Measurements from ENCODE around the gene ZNF431. TPM values are rescaled to one million over a fixed set of nuclear protein-coding genes. Genes with fewer than 3 reads are reported as not detected.
A peak's percentile ranks its signal among the peaks of the same experiment; 100 is the strongest.

Gene ZNF431
- 1.5 and 4.3 TPM in 2 replicates for total RNA-seq
- polyA plus RNA-seq = 3.0 and 3.7 TPM in 2 replicates
- 2.9 and 3.8 TPM in 2 replicates for polyA plus RNA-seq (2012)
- polyA minus RNA-seq (ENCODE audit: low replicate concordance) = 5.3 and 10.4 TPM in 2 replicates

DNA sequence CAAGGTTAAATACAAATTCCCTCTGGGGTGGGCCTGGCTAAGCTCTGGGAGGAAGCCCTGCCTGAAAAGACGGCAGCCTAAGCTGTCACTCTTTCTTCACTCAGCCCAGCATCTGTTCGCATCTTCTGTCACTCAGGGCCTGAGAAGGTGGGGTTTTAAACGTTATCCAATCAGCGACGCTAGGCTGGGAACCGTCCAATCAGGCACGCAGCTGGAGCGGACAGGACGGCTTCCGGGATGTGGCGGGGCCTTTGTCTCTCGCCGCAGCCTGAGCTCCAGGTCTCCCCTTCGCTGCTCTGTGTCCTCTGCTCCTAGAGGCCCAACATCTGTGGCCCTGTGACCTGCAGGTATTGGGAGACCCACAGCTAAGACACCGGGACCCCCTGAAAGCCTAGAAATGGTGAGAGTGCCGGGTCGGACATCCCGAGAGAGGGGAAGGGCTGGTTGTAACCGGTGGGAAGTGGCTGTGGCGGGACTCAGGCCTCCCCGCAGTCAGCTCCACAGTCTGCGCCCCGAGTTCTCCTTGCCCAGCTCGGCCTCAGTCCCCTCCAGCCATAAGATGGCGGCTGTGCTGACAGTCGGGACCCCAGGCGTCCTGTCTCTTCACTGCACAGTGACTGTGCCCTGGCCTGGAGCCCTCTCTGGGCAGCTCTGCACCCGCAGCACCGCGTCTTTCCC lies at the start of gene ZNF431:
ZNF431 (plus strand) TSS at position 254 of the 678 bp plus-strand sequence; CDS start at position 398, 144 bp downstream.
- Histone ChIP-seq H3K9ac (ENCODE audit: insufficient read depth, low read length) (peak within 1 kb of the TSS; percentile 84), H3K4me1 (ENCODE audit: control insufficient read depth, extremely low read depth, insufficient read depth, low read length) (no peaks in the 10 kb centered on the region), H4K20me1 (ENCODE audit: control insufficient read depth, extremely low read depth, insufficient read depth, low read length) (no peaks in the 10 kb centered on the region), H3K9me3 (ENCODE audit: control insufficient read depth, insufficient read depth, low read depth, low read length) (no peaks in the 10 kb centered on the region), H3K27ac (ENCODE audit: insufficient read depth, low read length) (peak within 1 kb of the TSS; percentile 89), H3K36me3 (ENCODE audit: control insufficient read depth, insufficient read depth, low read length) (no peaks in the 10 kb centered on the region), H3K79me2 (ENCODE audit: control insufficient read depth, insufficient read depth, low read length) (peaks cover 11% of the 10 kb centered on the region), H2AFZ (ENCODE audit: low read length) (peak within 1 kb of the TSS; percentile 74), H3K4me2 (ENCODE audit: extremely low read depth, insufficient read depth, low read length) (peak within 1 kb of the TSS; percentile 53), H3K4me3 (replicated peaks in 1 of 4; ENCODE audit: control extremely low read depth in 1 of 4, insufficient read depth in 1 of 4, low read depth in 3 of 4, low read length in 4 of 4) (peak within 1 kb of the TSS; percentile 70 to 92 (median 77)), H3K27me3 (ENCODE audit: control insufficient read depth, insufficient read depth, low read length) (no peaks in the 10 kb centered on the region)
- peak; percentile 92 to 93 for DNase-seq (ENCODE audit: low read depth in 2 of 2)
- TF ChIP-seq, protein P1, sequence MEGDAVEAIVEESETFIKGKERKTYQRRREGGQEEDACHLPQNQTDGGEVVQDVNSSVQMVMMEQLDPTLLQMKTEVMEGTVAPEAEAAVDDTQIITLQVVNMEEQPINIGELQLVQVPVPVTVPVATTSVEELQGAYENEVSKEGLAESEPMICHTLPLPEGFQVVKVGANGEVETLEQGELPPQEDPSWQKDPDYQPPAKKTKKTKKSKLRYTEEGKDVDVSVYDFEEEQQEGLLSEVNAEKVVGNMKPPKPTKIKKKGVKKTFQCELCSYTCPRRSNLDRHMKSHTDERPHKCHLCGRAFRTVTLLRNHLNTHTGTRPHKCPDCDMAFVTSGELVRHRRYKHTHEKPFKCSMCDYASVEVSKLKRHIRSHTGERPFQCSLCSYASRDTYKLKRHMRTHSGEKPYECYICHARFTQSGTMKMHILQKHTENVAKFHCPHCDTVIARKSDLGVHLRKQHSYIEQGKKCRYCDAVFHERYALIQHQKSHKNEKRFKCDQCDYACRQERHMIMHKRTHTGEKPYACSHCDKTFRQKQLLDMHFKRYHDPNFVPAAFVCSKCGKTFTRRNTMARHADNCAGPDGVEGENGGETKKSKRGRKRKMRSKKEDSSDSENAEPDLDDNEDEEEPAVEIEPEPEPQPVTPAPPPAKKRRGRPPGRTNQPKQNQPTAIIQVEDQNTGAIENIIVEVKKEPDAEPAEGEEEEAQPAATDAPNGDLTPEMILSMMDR (conservative IDR thresholded peaks at IDR 0.05 in 1 of 2, IDR thresholded peaks at IDR 0.05 in 1 of 2; ENCODE audit: low read depth in 1 of 2, low read length in 2 of 2) = no peak
- no peak for TF ChIP-seq EZH2 (IDR thresholded peaks at IDR 0.05; ENCODE audit: low read length, missing control alignments)

DNA sequence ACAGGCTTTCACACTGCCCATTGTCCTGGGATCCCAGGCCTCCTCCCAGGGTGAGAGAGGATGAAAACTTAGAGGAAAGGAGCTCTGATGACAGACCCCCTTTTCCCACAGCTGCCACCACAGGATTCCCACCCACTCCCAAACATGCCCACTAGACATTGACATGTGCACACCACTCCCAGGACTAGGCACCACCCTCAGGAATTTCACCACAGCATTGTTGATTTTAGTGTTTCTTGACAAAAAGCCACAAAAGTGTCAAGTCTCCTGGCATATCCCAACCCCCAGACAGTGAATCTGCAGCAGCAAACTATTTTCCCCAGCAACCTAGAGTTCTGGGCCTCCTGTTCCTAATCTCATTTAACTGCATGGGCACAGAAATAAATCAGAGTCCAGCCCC lies 49.7 kb upstream of the ZNF431 start:
- no peaks in the 10 kb centered on the region for H3K4me1 ChIP-seq (ENCODE audit: control insufficient read depth, extremely low read depth, insufficient read depth, low read length)
- peak; percentile 6 to 64 for DNase-seq (ENCODE audit: low read depth in 2 of 2)
- H3K36me3 ChIP-seq (ENCODE audit: control insufficient read depth, insufficient read depth, low read length) = no peaks in the 10 kb centered on the region
- no peak for TF ChIP-seq EZH2 (IDR thresholded peaks at IDR 0.05; ENCODE audit: low read length, missing control alignments)
- TF ChIP-seq, protein P1 (conservative IDR thresholded peaks at IDR 0.05 in 1 of 2, IDR thresholded peaks at IDR 0.05 in 1 of 2; ENCODE audit: low read depth in 1 of 2, low read length in 2 of 2) = no peak
- H2AFZ ChIP-seq (ENCODE audit: low read length) = no peak overlapping the region
- H3K4me3 ChIP-seq (replicated peaks in 1 of 4; ENCODE audit: control extremely low read depth in 1 of 4, insufficient read depth in 1 of 4, low read depth in 3 of 4, low read length in 4 of 4) = no peak overlapping the region
- no peak overlapping the region for H3K9ac ChIP-seq (ENCODE audit: insufficient read depth, low read length)
- H3K79me2 ChIP-seq (ENCODE audit: control insufficient read depth, insufficient read depth, low read length) = no peaks in the 10 kb centered on the region
- H3K27me3 ChIP-seq (ENCODE audit: control insufficient read depth, insufficient read depth, low read length) = no peaks in the 10 kb centered on the region
- no peak overlapping the region for H3K27ac ChIP-seq (ENCODE audit: insufficient read depth, low read length)
- no peak overlapping the region for H3K4me2 ChIP-seq (ENCODE audit: extremely low read depth, insufficient read depth, low read length)
- no peaks in the 10 kb centered on the region for H4K20me1 ChIP-seq (ENCODE audit: control insufficient read depth, extremely low read depth, insufficient read depth, low read length)
- H3K9me3 ChIP-seq (ENCODE audit: control insufficient read depth, insufficient read depth, low read depth, low read length) = no peaks in the 10 kb centered on the region

DNA sequence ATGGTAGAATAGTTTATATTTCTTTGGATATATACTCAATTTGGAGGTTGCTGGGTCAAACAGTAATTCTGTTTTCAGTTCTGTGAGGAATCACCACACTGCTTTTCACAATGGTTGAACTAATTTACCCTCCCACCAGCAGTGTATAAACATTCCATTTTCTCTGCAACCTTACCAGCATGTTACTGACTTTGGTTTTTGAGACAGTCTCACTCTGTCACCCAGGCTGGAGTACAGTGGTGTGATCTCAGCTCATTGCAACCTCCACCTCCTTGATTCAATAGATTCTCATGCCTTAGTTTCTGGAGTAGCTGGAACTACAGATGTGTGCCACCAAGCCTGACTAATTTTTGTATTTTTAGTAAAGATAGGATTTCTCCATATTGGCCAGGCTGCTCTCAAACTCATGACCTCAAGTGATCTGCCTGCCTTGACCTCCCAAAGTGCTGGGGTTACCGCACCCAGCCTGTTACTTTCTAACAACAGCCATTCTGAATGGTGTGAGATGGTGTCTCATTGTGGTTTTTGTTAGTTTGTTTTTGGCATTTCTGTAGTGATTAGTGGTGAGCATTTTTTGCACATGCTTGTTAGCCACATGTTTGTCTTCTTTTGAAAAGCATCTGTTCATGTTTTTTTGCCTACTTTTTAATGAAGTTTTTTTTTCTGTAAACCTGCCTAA lies 47.4 kb upstream of the ZNF431 start:
- no peaks in the 10 kb centered on the region for H3K4me1 ChIP-seq (ENCODE audit: control insufficient read depth, extremely low read depth, insufficient read depth, low read length)
- no peak for DNase-seq (ENCODE audit: low read depth in 2 of 2)
- no peak overlapping the region for H3K9ac ChIP-seq (ENCODE audit: insufficient read depth, low read length)
- H3K79me2 ChIP-seq (ENCODE audit: control insufficient read depth, insufficient read depth, low read length) = no peaks in the 10 kb centered on the region
- no peaks in the 10 kb centered on the region for H3K36me3 ChIP-seq (ENCODE audit: control insufficient read depth, insufficient read depth, low read length)
- H3K4me2 ChIP-seq (ENCODE audit: extremely low read depth, insufficient read depth, low read length) = no peak overlapping the region
- H3K9me3 ChIP-seq (ENCODE audit: control insufficient read depth, insufficient read depth, low read depth, low read length) = no peaks in the 10 kb centered on the region
- no peak overlapping the region for H2AFZ ChIP-seq (ENCODE audit: low read length)
- TF ChIP-seq EZH2 (IDR thresholded peaks at IDR 0.05; ENCODE audit: low read length, missing control alignments) = no peak
- TF ChIP-seq, protein P1 (conservative IDR thresholded peaks at IDR 0.05 in 1 of 2, IDR thresholded peaks at IDR 0.05 in 1 of 2; ENCODE audit: low read depth in 1 of 2, low read length in 2 of 2) = no peak
- H4K20me1 ChIP-seq (ENCODE audit: control insufficient read depth, extremely low read depth, insufficient read depth, low read length) = no peaks in the 10 kb centered on the region
- no peak overlapping the region for H3K27ac ChIP-seq (ENCODE audit: insufficient read depth, low read length)
- H3K27me3 ChIP-seq (ENCODE audit: control insufficient read depth, insufficient read depth, low read length) = no peaks in the 10 kb centered on the region
- H3K4me3 ChIP-seq (replicated peaks in 1 of 4; ENCODE audit: control extremely low read depth in 1 of 4, insufficient read depth in 1 of 4, low read depth in 3 of 4, low read length in 4 of 4) = no peak overlapping the region

Measured in fibroblast of lung (primary cell).